Suprapubic skin (tissue), 4 donors: ENCODE data around the gene EEFSEC. TPM values are rescaled to one million over a fixed set of nuclear protein-coding genes. Genes with fewer than 3 reads are reported as not detected.
A peak's percentile ranks its signal among the peaks of the same experiment; 100 is the strongest.

Experiments
- DNase-seq, 2 donors: peaks; one replicate each; pipeline ENCODE4 v3.0.0-alpha.2; 2019; ENCODE audit warnings: low spot score in 2 of 2
- H3K27ac ChIP-seq: fragments of 200-600 bp; sonication (generic); one replicate; pipeline ENCODE4 v1.5.1; 2019
- H3K27me3 ChIP-seq: fragments of 200-600 bp; sonication (generic); one replicate; pipeline ENCODE4 v1.5.1; 2019
- H3K36me3 ChIP-seq: fragments of 200-600 bp; sonication (generic); one replicate; pipeline ENCODE4 v1.5.1; 2019
- H3K4me1 ChIP-seq: fragments of 200-600 bp; sonication (generic); one replicate; pipeline ENCODE4 v1.5.1; 2019
- H3K4me3 ChIP-seq: fragments of 200-600 bp; sonication (generic); one replicate; pipeline ENCODE4 v1.5.1; 2019; ENCODE audit warnings: mild to moderate bottlenecking
- H3K9me3 ChIP-seq: fragments of 200-600 bp; sonication (generic); one replicate; pipeline ENCODE4 v1.5.1; 2019
- CTCF ChIP-seq, 2 donors: fragments of 200-600 bp in 1 of 2; fragments of 450-650 bp in 1 of 2; sonication (generic) in 1 of 2; IDR thresholded peaks; one replicate each; pipeline ENCODE4 v1.5.1; 2016 to 2019; ENCODE audit warnings: antibody characterized with exemption in 2 of 2, mild to moderate bottlenecking in 1 of 2, moderate library complexity in 1 of 2
- EP300 ChIP-seq: sonication (generic); formaldehyde crosslinking; IDR thresholded peaks from one replicate; pipeline ENCODE4 v1.6.1; 2017; ENCODE audit warnings: antibody characterized with exemption
- POLR2A ChIP-seq, 2 donors: fragments of 450-650 bp; IDR thresholded peaks; one replicate each; pipeline ENCODE4 v1.6.1; 2017; ENCODE audit warnings: antibody characterized with exemption in 2 of 2, mild to moderate bottlenecking in 2 of 2, moderate library complexity in 2 of 2
- POLR2AphosphoS5 ChIP-seq, 3 donors: sonication (generic); formaldehyde crosslinking; IDR thresholded peaks; one replicate each; pipeline ENCODE4 v1.6.1; 2017; ENCODE audit warnings: antibody characterized with exemption in 3 of 3
- WGBS: methylation state at CpG from one replicate; pipeline ENCODE4 v1.1.5; 2018; 5-methylcytosine and 5-hydroxymethylcytosine counted together
- total RNA-seq, 4 donors: library from RNA; depleted of rRNA; stranded (reverse); fragments of >200 nt; gene quantifications; one replicate each; pipeline ENCODE4 v1.1.0, GENCODE V29; 2016

EEFSEC gene
- total RNA-seq, 4 donors from 2014 or later: 14.3 to 19.4 (median 16.7) TPM

- peaks cover 4% of the 10 kb centered on the region for H3K36me3 ChIP-seq
- WGBS: 96% methylated on average over 13 of the region's 13 CpGs
- no peaks in the 10 kb centered on the region for H3K9me3 ChIP-seq
- H3K27me3 ChIP-seq: no peaks in the 10 kb centered on the region
- H3K4me1 ChIP-seq: peaks cover 7% of the 10 kb centered on the region
- H3K4me3 ChIP-seq: no peak overlapping the region
- peak in 1 of 2 donors; percentile 53 for DNase-seq
- no peak overlapping the region for H3K27ac ChIP-seq
- no peak for TF ChIP-seq POLR2A (IDR thresholded peaks at IDR 0.05)
- no peak for TF ChIP-seq CTCF (IDR thresholded peaks at IDR 0.05)
- TF ChIP-seq POLR2AphosphoS5 (IDR thresholded peaks at IDR 0.05): no peak
- no peak for TF ChIP-seq EP300
Measured at GRCh38 chr3:128285042-128285966, 132.0 kb downstream of the EEFSEC start.

DNA sequence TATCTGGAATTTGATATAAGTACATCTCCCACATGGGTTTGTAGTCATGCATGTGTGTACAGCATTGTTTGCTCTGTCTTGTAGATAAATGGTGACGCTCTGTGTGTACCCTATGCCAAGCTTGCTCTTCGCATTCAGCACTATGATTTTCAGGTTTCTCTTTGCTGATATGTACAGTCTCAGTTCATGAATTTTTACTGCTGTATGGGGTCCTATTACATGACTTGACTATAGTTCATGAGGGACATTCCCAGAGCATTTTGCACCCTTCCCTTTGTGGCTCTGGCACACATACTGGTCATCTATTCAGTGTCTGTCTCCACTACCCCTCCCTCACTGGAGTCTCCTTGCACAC, 132.7 kb downstream of the EEFSEC start:
- H3K4me3 ChIP-seq: no peak overlapping the region
- no peak overlapping the region for H3K27ac ChIP-seq
- DNase-seq: no peak
- no peak for TF ChIP-seq POLR2A (IDR thresholded peaks at IDR 0.05)
- no peak for TF ChIP-seq EP300
- TF ChIP-seq POLR2AphosphoS5 (IDR thresholded peaks at IDR 0.05): no peak
- peaks cover 7% of the 10 kb centered on the region for H3K4me1 ChIP-seq
- WGBS: 92% methylated on average over 2 of the region's 2 CpGs
- H3K9me3 ChIP-seq: no peaks in the 10 kb centered on the region
- H3K27me3 ChIP-seq: no peaks in the 10 kb centered on the region
- peaks cover 4% of the 10 kb centered on the region for H3K36me3 ChIP-seq

- no peak for DNase-seq
- Histone ChIP-seq H3K4me1 (peaks cover 5% of the 10 kb centered on the region), H3K36me3 (peaks cover 4% of the 10 kb centered on the region), H3K27ac (no peak overlapping the region), H3K27me3 (no peaks in the 10 kb centered on the region), H3K9me3 (no peaks in the 10 kb centered on the region), H3K4me3 (no peak overlapping the region)
- TF ChIP-seq POLR2A (IDR thresholded peaks at IDR 0.05): no peak
- no peak for TF ChIP-seq EP300
- TF ChIP-seq POLR2AphosphoS5 (IDR thresholded peaks at IDR 0.05): no peak
- no peak for TF ChIP-seq CTCF (IDR thresholded peaks at IDR 0.05)
Measured at GRCh38 chr3:128286691-128287090, 133.4 kb downstream of the EEFSEC start.

DNA sequence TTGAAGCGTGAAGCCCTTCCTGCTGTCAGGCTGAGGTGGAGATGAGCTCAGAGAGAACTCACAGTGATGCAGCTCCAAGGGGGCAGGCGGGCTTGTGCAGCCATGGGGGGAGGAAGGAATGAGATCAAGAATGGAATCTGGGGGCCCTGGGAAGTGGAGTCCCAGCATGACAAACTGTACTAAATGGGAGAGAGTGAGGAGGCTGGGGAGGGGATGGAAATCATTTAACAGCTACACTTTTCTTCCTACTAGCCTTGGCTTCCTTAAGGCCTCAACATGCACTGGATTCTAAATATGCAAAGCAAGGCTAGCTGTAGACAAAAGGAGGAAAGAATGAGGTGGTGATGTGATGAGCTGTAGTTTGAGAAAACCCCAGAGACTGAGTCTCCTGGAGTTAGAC, 133.9 kb downstream of the EEFSEC start:
- no peak for DNase-seq
- no peaks in the 10 kb centered on the region for H3K4me1 ChIP-seq
- peaks cover 4% of the 10 kb centered on the region for H3K36me3 ChIP-seq
- TF ChIP-seq EP300: no peak
- no peaks in the 10 kb centered on the region for H3K9me3 ChIP-seq
- WGBS: 93% methylated on average over 2 of the region's 2 CpGs
- no peak overlapping the region for H3K4me3 ChIP-seq
- no peak overlapping the region for H3K27ac ChIP-seq
- H3K27me3 ChIP-seq: no peaks in the 10 kb centered on the region

DNA sequence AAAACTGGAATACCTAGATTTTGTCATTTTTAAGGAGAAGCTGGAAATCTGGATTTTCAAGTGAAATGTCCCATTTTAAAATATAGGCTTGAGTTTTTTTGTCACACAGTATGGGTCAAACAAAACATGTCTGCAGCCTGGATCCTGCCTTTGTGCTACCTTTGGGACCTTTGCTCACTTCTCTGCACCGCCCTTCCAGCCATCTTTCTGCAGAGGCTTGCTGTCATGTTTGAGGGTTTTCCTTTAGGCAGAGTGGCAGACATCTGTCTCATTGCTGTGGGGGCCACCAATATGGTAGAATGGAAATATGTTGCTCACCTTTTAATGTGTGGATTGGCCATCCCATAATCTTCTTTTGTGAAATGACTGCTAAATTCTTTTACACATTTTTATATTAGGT, 136.3 kb downstream of the EEFSEC start:
- H3K9me3 ChIP-seq: no peaks in the 10 kb centered on the region
- H3K36me3 ChIP-seq: peaks cover 4% of the 10 kb centered on the region
- H3K4me3 ChIP-seq: no peak overlapping the region
- no peaks in the 10 kb centered on the region for H3K27me3 ChIP-seq
- TF ChIP-seq EP300: no peak
- TF ChIP-seq POLR2AphosphoS5 (IDR thresholded peaks at IDR 0.05): no peak
- no peak for TF ChIP-seq POLR2A (IDR thresholded peaks at IDR 0.05)
- no peak for TF ChIP-seq CTCF (IDR thresholded peaks at IDR 0.05)
- DNase-seq: peak in 1 of 2 donors; percentile 50
- H3K27ac ChIP-seq: no peak overlapping the region
- 100% methylated on average over 1 of the region's 1 CpG for WGBS
- H3K4me1 ChIP-seq: no peaks in the 10 kb centered on the region

DNA sequence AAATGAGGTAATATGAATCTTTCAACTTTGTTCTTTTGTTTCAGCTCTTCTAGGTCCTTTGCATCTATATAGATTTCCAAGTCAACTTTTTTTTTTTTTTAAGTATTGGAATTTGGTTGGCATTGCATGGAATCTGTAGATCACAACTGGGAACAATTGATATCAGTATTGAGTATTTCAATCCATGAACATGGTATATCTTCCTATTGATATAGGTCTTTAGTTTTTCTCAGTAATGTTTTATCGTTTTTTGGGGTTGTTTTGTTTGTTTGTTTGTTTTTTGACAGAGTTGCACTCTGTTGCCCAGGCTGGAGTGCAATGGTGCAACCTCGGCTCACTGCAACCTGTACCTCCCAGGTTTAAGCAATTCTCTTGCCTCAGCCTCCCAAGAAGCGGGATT, 137.2 kb downstream of the EEFSEC start:
- H3K27me3 ChIP-seq: no peaks in the 10 kb centered on the region
- no peaks in the 10 kb centered on the region for H3K9me3 ChIP-seq
- 93% methylated on average over 3 of the region's 3 CpGs for WGBS
- no peak overlapping the region for H3K4me3 ChIP-seq
- H3K4me1 ChIP-seq: no peaks in the 10 kb centered on the region
- TF ChIP-seq EP300 (no peak), POLR2AphosphoS5 (IDR thresholded peaks at IDR 0.05) (no peak), CTCF (IDR thresholded peaks at IDR 0.05) (no peak), POLR2A (IDR thresholded peaks at IDR 0.05) (no peak)
- DNase-seq: no peak
- H3K36me3 ChIP-seq: peaks cover 4% of the 10 kb centered on the region
- H3K27ac ChIP-seq: no peak overlapping the region
